Kidney capillary endothelial cell (primary cell): Measurements from ENCODE around the gene SRP19.
"Not testable (repeated sequence)": the region's sequence is repeated elsewhere in the genome, so short reads cannot be mapped to it uniquely, and the experiment has no call there.

ENCODE experiments used
- DNase-seq: peaks from one replicate; pipeline ENCODE4 v3.0.0-alpha.2; 2018; ENCODE audit warnings: low spot score

SRP19 gene

DNA sequence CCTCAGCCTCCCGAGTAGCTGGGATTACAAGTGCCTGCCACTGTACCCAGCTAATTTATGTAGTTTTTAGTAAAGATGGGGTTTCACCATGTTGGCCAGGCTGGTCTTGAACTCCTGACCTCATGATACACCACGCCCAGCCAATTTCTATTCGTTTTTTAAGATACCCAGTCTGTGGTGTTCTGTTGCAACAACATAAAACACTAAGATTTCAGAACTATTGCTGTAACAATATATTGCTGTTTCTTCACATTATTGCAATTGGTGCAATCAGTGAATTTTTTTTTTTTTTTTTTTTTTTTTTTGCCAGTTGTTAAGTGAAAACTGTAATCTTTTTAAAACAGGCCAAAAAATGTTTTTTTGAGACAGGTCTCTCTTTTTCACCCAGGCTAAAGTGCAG is 9.9 kb downstream of the SRP19 start:
- DNase-seq: no peak

DNA sequence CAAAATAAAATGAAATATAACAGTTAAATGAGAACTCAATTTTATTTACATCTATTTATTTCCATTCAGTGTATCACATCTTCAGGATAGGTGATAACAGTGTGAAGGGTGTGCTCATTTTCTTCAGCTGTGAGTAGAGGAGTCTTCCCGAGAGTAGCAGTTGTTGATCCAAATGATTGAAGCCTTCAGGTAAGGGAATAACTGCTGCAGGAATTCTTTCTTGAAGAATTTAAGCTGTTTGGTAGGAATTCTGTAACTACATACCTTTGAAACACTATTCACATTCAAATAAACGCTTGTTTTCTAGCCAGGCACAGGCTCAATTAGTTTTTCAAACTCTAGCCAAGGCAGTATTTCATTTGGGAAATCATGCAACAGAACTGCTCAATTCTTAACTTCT is 15.3 kb downstream of the SRP19 start:
- DNase-seq: no peak

DNA sequence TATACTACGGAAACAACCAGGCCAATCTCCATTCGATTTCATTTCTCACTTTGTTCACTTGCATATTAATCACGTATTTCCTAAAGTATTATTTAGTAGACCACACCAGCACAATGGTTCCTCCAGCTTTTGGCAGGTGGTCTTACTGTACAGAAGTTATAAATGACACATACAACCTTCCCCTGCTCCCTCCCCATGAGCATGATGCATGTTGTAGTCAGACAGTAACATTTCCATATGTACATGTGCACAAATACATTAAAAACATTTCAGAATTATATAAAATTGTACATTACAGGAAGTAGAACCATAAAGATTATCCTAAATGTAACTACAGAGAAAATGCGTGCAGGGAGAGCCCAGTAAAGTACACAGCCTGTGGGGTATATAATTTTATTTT is 17.0 kb downstream of the SRP19 start:
- DNase-seq: no peak

DNA sequence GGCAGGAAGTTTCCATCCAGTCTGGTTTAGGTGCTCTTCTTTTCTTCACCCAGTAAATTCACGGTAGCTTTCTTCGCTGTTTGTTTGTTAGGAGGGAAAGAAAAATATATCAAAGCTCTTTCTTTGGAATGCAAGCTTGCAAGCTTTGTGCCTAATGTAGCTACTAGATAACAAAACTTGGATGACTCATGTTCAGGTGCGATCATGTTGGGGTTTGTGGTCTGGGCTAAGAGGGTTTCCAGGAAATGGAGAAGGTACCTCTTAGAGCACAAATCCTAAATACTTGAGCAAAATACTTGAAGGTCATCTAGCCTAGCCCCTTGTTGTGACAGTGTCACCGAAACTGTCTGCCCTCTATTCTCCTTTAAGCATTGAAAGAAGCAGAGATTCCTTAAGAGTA is 17.7 kb downstream of the SRP19 start:
- no peak for DNase-seq

DNA sequence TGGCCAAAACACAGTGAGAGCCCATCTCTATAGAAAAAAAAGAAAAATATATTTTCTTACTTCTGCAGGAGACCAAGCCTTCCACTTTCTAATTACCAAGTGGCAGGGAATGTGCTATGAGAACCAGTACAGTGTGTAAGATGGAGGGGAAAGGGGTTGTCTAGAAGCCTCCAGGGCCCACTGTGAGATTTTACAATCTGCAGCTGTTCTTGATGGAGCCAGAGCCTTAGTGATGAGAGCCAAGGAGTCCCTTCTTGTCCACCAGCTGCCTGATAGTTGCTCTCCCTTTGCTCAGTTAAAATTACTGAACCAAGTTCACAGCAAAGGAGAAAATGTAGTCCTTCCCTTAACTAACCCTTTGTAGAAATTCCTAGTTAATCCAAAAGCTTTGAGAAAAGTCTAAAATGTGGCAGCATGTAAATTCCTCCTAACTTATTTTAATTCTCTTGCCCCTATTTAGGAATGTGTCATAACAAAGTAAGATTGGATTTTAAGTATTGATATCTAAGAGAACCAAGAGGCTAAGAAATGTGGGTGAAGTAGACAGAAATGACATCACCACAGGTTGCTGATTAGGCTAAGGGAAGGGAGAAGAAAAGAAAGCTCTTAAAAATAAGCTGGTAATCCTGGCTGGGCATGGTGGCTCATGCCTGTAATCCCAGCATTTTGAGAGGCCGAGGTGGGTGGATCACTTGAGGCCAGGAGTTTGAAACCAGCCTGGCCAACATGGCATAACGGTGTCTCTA is 19.3 kb downstream of the SRP19 start:
- DNase-seq: no peak

DNA sequence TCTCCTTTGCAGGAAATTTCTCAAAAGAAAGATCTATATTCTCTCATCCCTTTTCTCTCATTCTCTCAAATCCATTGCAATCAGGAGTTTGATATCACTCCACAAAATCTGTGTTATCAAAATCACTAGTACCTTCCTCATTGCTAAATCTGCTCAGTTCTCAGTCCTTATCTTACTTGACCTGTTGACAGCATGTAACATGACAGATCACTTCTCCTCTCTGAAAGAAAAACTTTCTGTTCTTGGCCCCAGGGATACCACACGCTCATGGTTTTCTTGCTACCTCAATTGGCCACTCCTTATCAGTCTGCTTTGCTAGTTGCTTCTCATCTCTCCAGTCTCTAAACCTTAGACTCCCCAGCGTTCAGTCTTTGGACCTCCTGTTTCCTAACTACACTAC is 22.1 kb downstream of the SRP19 start:
- DNase-seq: no peak

DNA sequence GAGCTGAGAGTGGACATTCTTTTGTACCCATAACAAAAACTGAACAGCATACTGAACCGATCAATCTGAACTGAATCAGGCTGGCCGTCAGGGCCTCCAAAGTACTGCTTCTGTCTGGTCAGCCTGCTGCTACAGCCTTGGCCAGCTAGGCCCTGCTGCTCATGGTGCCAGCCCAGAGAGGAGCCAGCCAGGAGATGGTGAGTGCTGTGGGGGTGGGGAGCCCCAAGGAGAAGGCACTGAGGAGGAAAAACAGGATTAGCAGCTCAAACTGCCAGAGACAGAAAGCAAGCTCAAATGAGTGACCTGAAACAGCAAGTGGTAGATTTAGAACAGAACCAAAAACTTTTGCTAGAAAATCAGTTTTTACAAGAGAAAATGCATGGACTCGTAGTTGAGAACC is 23.9 kb downstream of the SRP19 start:
- DNase-seq: no peak

DNA sequence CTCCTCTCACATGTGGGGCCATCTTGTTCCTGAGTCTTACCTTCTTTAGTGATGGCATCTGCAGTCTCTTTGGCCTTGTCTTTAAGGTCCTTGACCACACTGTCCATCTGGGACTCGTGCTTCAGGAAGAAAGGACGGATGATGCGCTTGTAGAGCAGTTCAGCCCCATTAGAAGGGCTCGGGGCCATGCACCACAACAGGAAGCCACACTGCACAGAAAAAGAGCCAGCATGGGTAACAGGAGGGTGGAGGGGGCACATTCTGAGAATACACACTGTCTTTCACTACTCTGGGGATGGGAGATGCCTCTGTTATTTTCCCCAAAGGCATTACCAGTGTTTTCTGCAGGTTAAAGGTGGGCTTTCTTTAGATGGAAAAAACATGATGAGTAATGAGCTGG is 25.9 kb downstream of the SRP19 start:
- DNase-seq: no peak

DNA sequence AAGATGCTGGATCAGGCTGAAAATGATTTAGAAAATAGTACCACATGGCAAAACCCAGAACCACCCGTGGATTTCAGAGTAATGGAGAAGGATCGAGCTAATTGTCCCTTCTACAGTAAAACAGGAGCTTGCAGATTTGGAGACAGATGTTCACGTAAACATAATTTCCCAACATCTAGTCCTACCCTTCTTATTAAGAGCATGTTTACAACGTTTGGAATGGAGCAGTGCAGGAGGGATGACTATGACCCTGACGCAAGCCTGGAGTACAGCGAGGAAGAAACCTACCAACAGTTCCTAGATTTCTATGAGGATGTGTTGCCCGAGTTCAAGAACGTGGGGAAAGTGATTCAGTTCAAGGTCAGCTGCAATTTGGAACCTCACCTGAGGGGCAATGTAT is 31.0 kb downstream of the SRP19 start:
- not testable (repeated sequence) for DNase-seq

DNA sequence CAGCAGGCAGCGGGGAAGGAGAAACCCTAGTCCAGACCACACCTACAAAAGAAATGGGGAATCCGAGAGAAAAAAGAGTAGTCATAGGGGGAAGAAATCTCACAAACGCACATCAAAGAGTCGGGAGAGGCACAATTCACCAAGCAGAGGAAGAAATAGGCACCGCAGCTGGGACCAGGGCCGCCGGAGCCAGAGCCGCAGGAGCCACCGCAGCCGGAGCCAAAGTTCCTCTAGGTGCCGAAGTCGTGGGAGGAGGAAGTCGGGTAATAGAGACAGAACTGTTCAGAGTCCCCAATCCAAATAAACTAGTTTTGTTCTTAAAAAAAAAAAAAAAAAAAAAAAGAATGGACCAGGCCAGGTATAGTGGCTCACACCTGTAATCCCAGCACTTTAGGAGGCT is 31.7 kb downstream of the SRP19 start:
- DNase-seq: no peak

DNA sequence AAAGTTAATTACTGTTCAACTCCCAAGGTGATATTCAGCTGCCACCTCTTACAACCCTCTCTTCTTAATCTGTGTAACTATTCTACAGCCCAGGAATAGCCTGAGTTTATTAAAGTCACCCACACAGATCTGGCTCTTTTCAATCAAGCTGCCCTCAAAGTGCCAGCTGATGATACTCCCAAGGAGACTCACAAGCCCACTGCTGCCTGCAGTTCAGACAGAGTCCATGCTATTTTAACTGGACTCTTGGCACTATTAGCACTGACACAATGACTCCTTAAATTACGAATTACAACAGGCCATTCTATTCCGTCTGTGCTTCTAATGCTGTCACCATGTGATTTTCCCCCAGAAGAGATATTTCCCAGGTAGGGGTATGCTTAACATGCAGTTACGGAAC is 34.6 kb downstream of the SRP19 start:
- DNase-seq: no peak

DNA sequence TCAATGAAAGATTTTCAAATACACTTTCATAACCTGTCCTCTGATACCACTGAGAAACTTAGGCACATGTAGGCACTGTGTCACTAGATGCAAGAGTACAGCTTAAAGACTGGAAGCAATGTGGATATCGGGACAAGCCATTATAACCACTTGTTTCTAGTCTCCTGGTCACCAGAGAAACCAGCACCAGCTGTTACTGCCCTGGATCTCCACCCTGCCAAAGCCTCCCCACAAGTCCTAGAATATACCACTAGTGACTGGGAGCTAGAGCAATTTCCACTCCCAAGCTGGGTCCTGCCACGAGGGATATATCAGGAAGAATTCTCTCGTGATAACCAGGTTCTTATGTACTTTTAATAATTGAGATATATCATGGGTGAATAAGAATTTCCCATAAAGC is 41.5 kb downstream of the SRP19 start:
- DNase-seq: no peak

DNA sequence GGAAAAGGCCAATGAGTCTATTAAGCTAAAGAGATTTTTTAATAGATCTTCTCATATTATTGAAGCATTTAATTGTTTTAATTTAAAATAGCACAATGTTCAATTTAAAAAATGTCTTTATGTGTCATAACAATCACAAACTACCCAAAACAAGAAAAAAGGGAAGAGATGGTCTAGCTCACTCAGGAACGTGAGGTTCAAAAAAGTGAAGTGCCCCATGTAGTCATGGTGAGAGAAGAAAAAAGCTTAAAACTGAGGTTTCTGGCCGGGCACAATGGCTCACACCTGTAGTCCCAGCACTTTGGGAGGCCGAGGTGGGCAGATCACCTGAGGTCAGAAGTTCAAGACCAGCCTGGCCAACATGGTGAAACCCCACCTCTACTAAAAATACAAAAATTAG is 43.9 kb downstream of the SRP19 start:
- DNase-seq: not testable (repeated sequence)

DNA sequence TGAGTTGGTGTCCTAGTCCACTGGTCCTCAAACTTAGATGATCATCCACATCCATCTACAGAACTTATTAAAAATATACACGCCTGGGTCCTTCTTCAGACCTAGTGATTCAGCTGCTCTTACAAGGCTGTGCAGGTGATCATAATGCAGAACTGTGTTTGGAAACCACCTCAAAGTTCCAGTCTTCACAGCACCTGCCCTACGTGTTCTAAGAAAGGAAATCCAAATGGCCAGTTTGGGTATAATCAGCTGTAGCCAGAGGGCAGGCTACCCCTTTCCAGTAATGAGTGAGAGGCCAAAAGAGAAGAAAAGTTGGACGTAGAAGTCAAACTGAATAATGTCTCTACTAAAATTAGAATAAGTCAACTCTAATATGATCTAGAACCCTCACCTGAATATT is 45.5 kb downstream of the SRP19 start:
- DNase-seq: no peak

DNA sequence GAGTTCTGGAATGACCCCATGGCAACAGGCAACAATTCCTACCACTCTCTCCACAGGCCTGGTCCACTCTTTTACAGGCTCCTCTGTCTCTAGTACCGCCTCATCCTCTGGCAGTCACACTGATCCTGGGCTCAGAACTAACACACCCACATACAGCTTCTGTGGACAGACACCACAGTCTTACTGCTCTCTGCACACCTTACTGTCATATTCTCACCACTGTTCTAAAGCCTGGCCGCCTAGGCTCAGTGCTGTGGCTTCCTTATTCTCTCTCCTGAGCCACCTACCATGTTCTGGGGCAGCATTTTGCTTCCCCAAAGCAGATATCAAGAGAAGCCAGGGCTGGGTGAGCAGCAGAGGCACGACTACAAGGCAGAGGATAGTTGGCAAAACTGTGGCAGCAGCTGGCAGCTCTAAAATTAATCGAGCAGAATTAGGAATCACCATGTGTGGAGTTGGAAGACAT is 46.1 kb downstream of the SRP19 start:
- no peak for DNase-seq

DNA sequence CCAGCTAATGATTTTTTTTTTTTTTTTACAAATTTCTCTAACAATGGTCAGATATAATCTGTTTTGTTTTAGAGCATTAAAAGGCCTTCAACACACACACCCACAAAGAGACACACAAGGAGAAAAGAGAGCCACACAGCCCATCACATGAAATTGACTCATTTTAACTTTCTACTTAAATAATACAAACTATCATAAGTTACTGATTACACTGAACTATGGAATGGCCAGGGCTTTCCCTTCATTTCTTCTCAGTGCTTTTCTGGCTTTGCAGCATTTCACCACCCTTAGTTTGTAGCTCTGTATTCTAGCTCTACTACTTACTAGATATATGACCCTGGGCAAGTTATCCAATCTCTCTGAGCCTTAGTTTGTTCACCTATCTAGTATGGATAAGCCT is 47.8 kb downstream of the SRP19 start:
- no peak for DNase-seq

DNA sequence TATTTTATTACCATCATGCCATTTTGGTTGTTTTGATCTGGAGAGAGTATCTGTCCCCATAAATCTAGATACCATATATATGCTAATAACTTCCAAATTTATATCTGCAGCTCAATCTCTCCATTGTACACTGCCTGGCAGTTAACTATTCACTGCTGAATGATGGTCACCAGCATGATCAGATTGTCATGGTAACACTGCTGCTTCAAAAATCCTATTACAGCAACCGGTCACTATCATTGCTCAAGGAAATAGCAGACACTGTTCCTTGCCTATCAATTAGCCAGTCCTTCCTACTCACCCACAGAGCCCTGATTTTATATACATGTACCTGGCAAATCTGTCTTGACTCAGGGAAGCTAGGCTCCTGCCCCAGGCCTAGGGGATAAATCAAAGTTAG is 49.4 kb downstream of the SRP19 start:
- no peak for DNase-seq

DNA sequence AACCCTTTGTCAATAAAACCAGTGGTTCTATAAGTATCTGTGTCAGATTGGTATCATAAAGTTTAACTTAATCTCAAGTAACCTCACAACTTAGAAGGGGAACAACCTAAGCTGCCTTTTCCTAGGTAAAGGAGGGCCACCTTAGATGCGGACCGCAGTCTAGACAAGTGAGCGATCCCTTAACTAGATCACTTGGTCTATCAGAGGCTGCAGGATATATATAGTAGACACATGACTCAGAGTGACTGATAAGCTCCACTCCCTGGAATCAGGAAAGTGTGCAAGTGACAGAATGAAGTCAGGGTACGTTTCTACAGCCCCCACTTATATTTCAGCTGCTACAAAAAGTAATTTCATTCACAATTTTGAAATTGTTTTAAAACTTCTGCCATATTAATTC is 53.5 kb downstream of the SRP19 start:
- DNase-seq: peak; percentile 42

DNA sequence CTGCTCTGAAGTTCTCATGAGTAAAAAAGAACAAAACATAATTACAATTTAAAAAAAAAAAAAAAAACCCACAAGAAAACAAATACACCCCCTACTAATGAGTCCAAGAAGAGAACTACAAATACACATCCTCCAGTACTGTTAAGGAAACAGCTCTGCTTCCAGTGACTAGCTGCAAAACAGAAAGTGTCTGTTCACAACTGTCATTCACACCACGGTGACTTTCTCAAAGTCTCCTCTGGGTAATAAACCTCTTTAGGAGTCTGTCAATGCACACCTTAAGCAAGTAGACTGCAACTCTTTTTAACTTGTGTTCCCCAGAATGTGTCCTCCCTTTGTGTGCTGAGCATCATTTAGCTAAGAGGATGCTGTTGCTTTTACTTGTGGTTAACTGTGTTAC is 54.7 kb downstream of the SRP19 start:
- DNase-seq: no peak

DNA sequence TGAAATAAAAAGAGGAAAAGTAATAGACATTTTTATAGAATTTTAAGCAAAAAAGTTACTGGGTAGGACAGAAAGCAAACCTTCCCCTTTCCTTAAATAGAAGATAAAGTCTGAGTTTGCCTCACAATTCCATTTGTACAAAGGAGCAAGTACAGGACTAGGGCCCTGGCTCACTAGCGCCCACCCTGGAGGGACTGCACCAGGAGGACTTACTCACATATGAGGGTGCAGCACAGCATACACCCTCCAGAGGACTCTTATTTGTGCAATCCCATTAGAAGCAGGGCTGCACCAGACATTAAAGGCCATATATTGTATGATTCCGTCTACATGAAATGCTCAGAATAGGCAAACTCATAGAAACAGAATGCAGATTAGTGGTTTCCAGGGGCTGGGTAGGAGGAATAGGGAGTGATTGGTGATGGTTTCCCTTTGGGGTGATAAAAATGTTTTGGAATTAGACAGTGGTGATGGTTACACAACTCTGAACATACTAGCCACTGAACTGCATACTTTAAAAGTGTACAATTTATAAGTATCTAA is 56.4 kb downstream of the SRP19 start:
- no peak for DNase-seq

DNA sequence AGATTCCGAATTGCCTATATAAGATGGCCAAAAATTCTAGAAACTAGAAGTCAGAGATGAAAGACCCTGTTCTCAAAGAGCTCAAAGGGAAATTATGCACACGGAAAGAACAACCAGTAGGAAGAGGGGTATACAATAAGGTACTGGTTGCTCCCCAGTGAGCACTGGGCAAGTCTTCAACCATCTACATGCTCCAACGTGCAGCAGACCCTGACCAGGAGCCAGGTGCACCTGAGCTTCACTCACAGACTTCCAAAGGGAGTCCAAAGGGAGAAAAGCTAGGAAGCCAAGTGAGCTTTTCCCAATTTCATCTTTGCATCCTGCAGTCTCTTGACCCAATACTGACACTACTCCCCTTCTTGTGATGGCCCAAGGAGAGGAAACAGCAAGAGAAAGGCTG is 57.0 kb downstream of the SRP19 start:
- DNase-seq: no peak

DNA sequence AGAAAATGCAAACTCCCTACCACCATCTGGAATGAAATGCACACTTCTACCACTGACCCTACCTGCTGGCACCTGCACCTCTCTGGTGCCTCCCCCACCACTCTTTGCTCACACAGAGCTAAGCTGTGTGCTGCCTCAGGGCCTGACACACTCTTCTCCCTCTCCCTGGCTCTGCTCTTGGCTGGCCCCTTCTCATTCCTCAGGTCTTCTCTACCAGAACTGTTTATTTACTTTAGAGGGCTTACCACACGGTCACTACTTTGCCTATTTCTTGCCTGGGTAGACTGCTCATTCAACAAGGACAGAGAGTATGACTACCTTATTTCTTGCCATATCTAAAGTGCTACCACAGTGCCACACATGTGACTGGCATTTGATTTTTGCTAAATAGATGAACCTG is 57.6 kb downstream of the SRP19 start:
- DNase-seq: no peak
